H9 (cell line): ENCODE data around the gene MAP1LC3B. TPM values are rescaled to one million over a fixed set of nuclear protein-coding genes. Genes with fewer than 3 reads are reported as not detected.

Experiments
- DNase-seq: peaks from one replicate; pipeline ENCODE4 v3.0.0-alpha.2; 2017
- H2AFZ ChIP-seq: one replicate; pipeline ENCODE4 v1.6.1; 2013; ENCODE audit warnings: mild to moderate bottlenecking, low read length, control low read depth, moderate library complexity
- H2AK5ac ChIP-seq: 2 replicates; pipeline ENCODE4 v1.6.1; 2013; ENCODE audit warnings: low read length, control low read depth, mixed read lengths; ENCODE audit not compliant: insufficient read length
- H2BK120ac ChIP-seq: one replicate; pipeline ENCODE4 v1.6.1; 2013; ENCODE audit warnings: low read depth, mild to moderate bottlenecking, low read length, control low read depth, inconsistent platforms; ENCODE audit not compliant: poor library complexity, severe bottlenecking
- H2BK12ac ChIP-seq: 2 replicates; pipeline ENCODE4 v1.6.1; 2013; ENCODE audit warnings: low read length, control low read depth, mixed read lengths, low read depth; ENCODE audit not compliant: insufficient read length
- H2BK15ac ChIP-seq: 2 replicates; pipeline ENCODE4 v1.6.1; 2013; ENCODE audit warnings: low read depth, low read length, control low read depth
- H2BK20ac ChIP-seq: one replicate; pipeline ENCODE4 v1.6.1; 2013; ENCODE audit warnings: low read depth, mild to moderate bottlenecking, low read length, control low read depth, inconsistent platforms; ENCODE audit not compliant: poor library complexity, severe bottlenecking
- H2BK5ac ChIP-seq: 2 replicates; pipeline ENCODE4 v1.6.1; 2013; ENCODE audit warnings: low read length, control low read depth, mixed read lengths; ENCODE audit not compliant: insufficient read length
- H3K14ac ChIP-seq: 2 replicates; pipeline ENCODE4 v1.6.1; 2013; ENCODE audit warnings: low read length, control low read depth; ENCODE audit not compliant: insufficient read depth
- H3K18ac ChIP-seq: 2 replicates; pipeline ENCODE4 v1.6.1; 2013; ENCODE audit warnings: low read depth, mild to moderate bottlenecking, mixed read lengths, low read length, control low read depth; ENCODE audit not compliant: insufficient read length
- H3K23ac ChIP-seq: 2 replicates; pipeline ENCODE4 v1.6.1; 2013; ENCODE audit warnings: low read length, control low read depth, mixed read lengths, low read depth; ENCODE audit not compliant: insufficient read length
- H3K23me2 ChIP-seq: 2 replicates; pipeline ENCODE4 v1.6.1; 2013; ENCODE audit warnings: low read depth, mild to moderate bottlenecking, mixed read lengths, low read length, control low read depth; ENCODE audit not compliant: insufficient read length, poor library complexity, severe bottlenecking
- H3K27ac ChIP-seq: 2 replicates; pipeline ENCODE4 v1.5.1; 2013; ENCODE audit warnings: low read length, control low read depth, mixed read lengths, low read depth; ENCODE audit not compliant: insufficient read length
- H3K27me3 ChIP-seq: 2 replicates; pipeline ENCODE4 v1.6.1; 2013; ENCODE audit warnings: low read length, control low read depth, inconsistent platforms; ENCODE audit not compliant: insufficient read depth
- H3K4ac ChIP-seq: 2 replicates; pipeline ENCODE4 v1.6.1; 2013; ENCODE audit warnings: low read depth, mild to moderate bottlenecking, control low read depth, inconsistent platforms, low read length, moderate library complexity
- H3K4me1 ChIP-seq: 2 replicates; pipeline ENCODE4 v1.6.1; 2013; ENCODE audit warnings: low read length, control low read depth, inconsistent platforms; ENCODE audit not compliant: insufficient read depth
- H3K4me2 ChIP-seq: 2 replicates; pipeline ENCODE4 v1.6.1; 2013; ENCODE audit warnings: low read length, control low read depth, mixed read lengths; ENCODE audit not compliant: insufficient read length, insufficient read depth
- H3K56ac ChIP-seq: 2 replicates; pipeline ENCODE4 v1.6.1; 2013; ENCODE audit warnings: low read depth, mild to moderate bottlenecking, mixed read lengths, low read length, control low read depth; ENCODE audit not compliant: insufficient read length
- H3K79me1 ChIP-seq: 2 replicates; pipeline ENCODE4 v1.6.1; 2013; ENCODE audit warnings: low read depth, mild to moderate bottlenecking, moderate library complexity, low read length, control low read depth, inconsistent platforms; ENCODE audit not compliant: insufficient read depth, poor library complexity, severe bottlenecking
- H3K79me2 ChIP-seq: 2 replicates; pipeline ENCODE4 v1.6.1; 2013; ENCODE audit warnings: low read length, control low read depth, inconsistent platforms; ENCODE audit not compliant: insufficient read depth
- H3K9ac ChIP-seq: 2 replicates; pipeline ENCODE4 v1.6.1; 2013; ENCODE audit warnings: low read length, control low read depth, mixed read lengths; ENCODE audit not compliant: insufficient read length; ENCODE audit errors: extremely low read depth
- H3K9me3 ChIP-seq: one replicate; pipeline ENCODE4 v1.6.1; 2013; ENCODE audit warnings: low read depth, low read length, inconsistent platforms; ENCODE audit not compliant: control insufficient read depth
- H3T11ph ChIP-seq: one replicate; pipeline ENCODE4 v1.6.1; 2013; ENCODE audit warnings: mild to moderate bottlenecking, low read length, control low read depth, inconsistent platforms
- H4K20me1 ChIP-seq: one replicate; pipeline ENCODE4 v1.6.1; 2013; ENCODE audit not compliant: control insufficient read depth, insufficient read length, insufficient read depth
- H4K5ac ChIP-seq: 2 replicates; pipeline ENCODE4 v1.6.1; 2013; ENCODE audit warnings: low read depth, mild to moderate bottlenecking, mixed read lengths, low read length, control low read depth; ENCODE audit not compliant: insufficient read length
- H4K8ac ChIP-seq: replicated peaks from 2 replicates; pipeline ENCODE4 v1.6.1; 2013; ENCODE audit warnings: low read length, control low read depth, mixed read lengths, low read depth; ENCODE audit not compliant: insufficient read length
- H4K91ac ChIP-seq: 2 replicates; pipeline ENCODE4 v1.6.1; 2013; ENCODE audit warnings: low read depth, mild to moderate bottlenecking, moderate library complexity, mixed read lengths, low read length, control low read depth; ENCODE audit not compliant: insufficient read length
- H3K27ac Mint-ChIP-seq, 3 experiments: 2 replicates in 2 of 3; 3 replicates in 1 of 3; pipeline ENCODE4 v1.8.0; 2020 to 2021; ENCODE audit warnings: mixed read lengths in 3 of 3, mild to moderate bottlenecking in 1 of 3, moderate library complexity in 1 of 3
- H3K27me3 Mint-ChIP-seq: 2 replicates; pipeline ENCODE4 v1.8.0; 2021; ENCODE audit warnings: low read depth, mild to moderate bottlenecking, moderate library complexity, mixed read lengths
- H3K36me3 Mint-ChIP-seq, 3 experiments: 2 replicates in 2 of 3; 3 replicates in 1 of 3; pipeline ENCODE4 v1.8.0; 2020 to 2021; ENCODE audit warnings: low read depth in 3 of 3, mixed read lengths in 3 of 3; ENCODE audit not compliant: insufficient read depth in 1 of 3
- H3K4me1 Mint-ChIP-seq, 2 experiments: 2 replicates each; pipeline ENCODE4 v1.8.0; 2020; ENCODE audit warnings: mixed read lengths in 2 of 2
- H3K4me3 Mint-ChIP-seq, 2 experiments: 2 replicates in 1 of 2; 3 replicates in 1 of 2; pipeline ENCODE4 v1.8.0; 2020 to 2021; ENCODE audit warnings: mild to moderate bottlenecking in 2 of 2, mixed read lengths in 2 of 2, moderate library complexity in 1 of 2
- H3K9me3 Mint-ChIP-seq, 2 experiments: 2 replicates in 1 of 2; 3 replicates in 1 of 2; pipeline ENCODE4 v1.8.0; 2020; ENCODE audit warnings: mild to moderate bottlenecking in 2 of 2, mixed read lengths in 2 of 2, moderate library complexity in 1 of 2
- CTCF ChIP-seq: fragments of 200-600 bp; sonication (generic); conservative IDR thresholded peaks from 3 replicates; pipeline ENCODE4 v1.8.0; 2021; ENCODE audit warnings: antibody characterized with exemption, mild to moderate bottlenecking
- WGBS: extraction: QIAGEN DNeasy Blood & Tissue Kit; methylation state at CpG from one replicate; pipeline ENCODE4 v1.1.7; 2013; ENCODE audit warnings: missing lambda C conversion rate, low lambda C conversion rate, mixed read lengths; ENCODE audit not compliant: insufficient read length; ENCODE audit errors: extremely low coverage; 5-methylcytosine and 5-hydroxymethylcytosine counted together
- total RNA-seq: library from RNA; stranded (reverse); gene quantifications from 2 replicates; pipeline ENCODE4 v1.2.1, GENCODE V29; 2021

MAP1LC3B gene
- total RNA-seq, 1 experiment from 2014 or later = 47.1 TPM

DNA sequence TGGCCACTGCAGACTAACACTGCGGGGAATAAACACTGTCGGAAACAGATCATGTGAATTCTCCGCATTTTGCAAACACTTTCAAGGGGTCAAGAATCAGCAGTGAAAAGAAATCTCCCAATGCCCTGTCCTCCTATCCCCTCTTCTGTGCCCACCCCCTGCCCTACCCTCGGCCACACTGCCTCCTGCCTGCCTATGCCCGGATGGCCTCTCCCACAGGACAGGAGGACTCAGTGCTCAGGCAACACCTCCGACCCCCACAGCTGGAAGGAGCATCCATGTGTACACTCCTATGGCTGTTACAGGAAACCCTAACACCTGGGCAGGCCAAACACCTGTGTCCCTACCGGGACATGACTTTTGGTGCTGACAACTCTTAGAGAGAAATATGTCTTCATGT lies 33.0 kb upstream of the MAP1LC3B start:
- no peak overlapping the region for H3K4ac ChIP-seq
- no peak overlapping the region for H2BK5ac ChIP-seq
- no peak overlapping the region for H2AFZ ChIP-seq
- no peaks in the 10 kb centered on the region for H3K4me1 ChIP-seq
- H2BK12ac ChIP-seq = no peak overlapping the region
- H2BK15ac ChIP-seq = no peak overlapping the region
- Mint-ChIP-seq H3K9me3 (no peaks in the 10 kb centered on the region), H3K4me3 (no peak overlapping the region), H3K4me1 (peaks cover 0 to 2% of the 10 kb centered on the region in 2 experiments; a peak in 1 of 4 replicates), H3K27ac (peak overlapping the region in 1 of 3 experiments; percentile 53; a peak in 1 of 7 replicates), H3K36me3 (peaks cover 4 to 45% (median 26%) of the 10 kb centered on the region in 3 experiments; a peak in 6 of 7 replicates), H3K27me3 (no peaks in the 10 kb centered on the region)
- H2AK5ac ChIP-seq = no peak overlapping the region
- H3K14ac ChIP-seq = no peak overlapping the region
- H4K5ac ChIP-seq = no peak overlapping the region
- no peaks in the 10 kb centered on the region for H4K20me1 ChIP-seq
- no peak overlapping the region for H3T11ph ChIP-seq
- TF ChIP-seq CTCF = no peak
- no peak overlapping the region for H3K9ac ChIP-seq
- DNase-seq = no peak
- no peak overlapping the region for H2BK120ac ChIP-seq
- H3K27ac ChIP-seq = no peak overlapping the region
- no peak overlapping the region for H3K56ac ChIP-seq
- no peaks in the 10 kb centered on the region for H3K23me2 ChIP-seq
- no peak overlapping the region for H2BK20ac ChIP-seq
- H3K23ac ChIP-seq = no peak overlapping the region
- no peak overlapping the region for H4K8ac ChIP-seq
- no peak overlapping the region for H3K18ac ChIP-seq
- H3K79me1 ChIP-seq = no peaks in the 10 kb centered on the region
- H3K27me3 ChIP-seq = no peaks in the 10 kb centered on the region
- H3K4me2 ChIP-seq = no peak overlapping the region
- no peak overlapping the region for H4K91ac ChIP-seq
- no CpG with 5 or more reads among the region's 7 CpGs for WGBS
- H3K79me2 ChIP-seq = no peaks in the 10 kb centered on the region
- no peaks in the 10 kb centered on the region for H3K9me3 ChIP-seq
